Posterior vena cava (tissue), 2 donors: ENCODE results near the gene HOXA9. TPM values are rescaled to one million over a fixed set of nuclear protein-coding genes. Genes with fewer than 3 reads are reported as not detected.
A peak's percentile ranks its signal among the peaks of the same experiment; 100 is the strongest.

ENCODE experiments used
- DNase-seq: peaks from one replicate; pipeline ENCODE4 v3.0.0-alpha.2; 2020; ENCODE audit warnings: low spot score
- intact Hi-C, 2 donors: fragments of 100-400 bp; cut with DNase I; formaldehyde crosslinking; loops; one replicate each; pipeline versions ENCODE4 v1.14.1 to v1.14.2; 2022 to 2023
- microRNA-seq, 2 donors: library from miRNA; unstranded; fragments of <30 nt; microRNA quantifications; one replicate each; pipeline ENCODE4 v1.2.0, GENCODE V29; 2020 to 2021; ENCODE audit warnings: borderline microRNAs expressed in 2 of 2
- total RNA-seq, 2 donors: library from RNA; stranded (reverse); fragmentation: NEBNext Ultra II Directional; extraction: Animal tissue kit (Norgen Biotek cat#: 25700); gene quantifications; one replicate each; pipeline ENCODE4 v1.2.1, GENCODE V29; 2021
- donor health status: DM: yes; HTN: yes; CAD: no.
- donor health status: DM: yes; HTN: yes; CAD: no.

HOXA9 gene
- total RNA-seq, 2 donors from 2014 or later: 7.4 TPM

DNA sequence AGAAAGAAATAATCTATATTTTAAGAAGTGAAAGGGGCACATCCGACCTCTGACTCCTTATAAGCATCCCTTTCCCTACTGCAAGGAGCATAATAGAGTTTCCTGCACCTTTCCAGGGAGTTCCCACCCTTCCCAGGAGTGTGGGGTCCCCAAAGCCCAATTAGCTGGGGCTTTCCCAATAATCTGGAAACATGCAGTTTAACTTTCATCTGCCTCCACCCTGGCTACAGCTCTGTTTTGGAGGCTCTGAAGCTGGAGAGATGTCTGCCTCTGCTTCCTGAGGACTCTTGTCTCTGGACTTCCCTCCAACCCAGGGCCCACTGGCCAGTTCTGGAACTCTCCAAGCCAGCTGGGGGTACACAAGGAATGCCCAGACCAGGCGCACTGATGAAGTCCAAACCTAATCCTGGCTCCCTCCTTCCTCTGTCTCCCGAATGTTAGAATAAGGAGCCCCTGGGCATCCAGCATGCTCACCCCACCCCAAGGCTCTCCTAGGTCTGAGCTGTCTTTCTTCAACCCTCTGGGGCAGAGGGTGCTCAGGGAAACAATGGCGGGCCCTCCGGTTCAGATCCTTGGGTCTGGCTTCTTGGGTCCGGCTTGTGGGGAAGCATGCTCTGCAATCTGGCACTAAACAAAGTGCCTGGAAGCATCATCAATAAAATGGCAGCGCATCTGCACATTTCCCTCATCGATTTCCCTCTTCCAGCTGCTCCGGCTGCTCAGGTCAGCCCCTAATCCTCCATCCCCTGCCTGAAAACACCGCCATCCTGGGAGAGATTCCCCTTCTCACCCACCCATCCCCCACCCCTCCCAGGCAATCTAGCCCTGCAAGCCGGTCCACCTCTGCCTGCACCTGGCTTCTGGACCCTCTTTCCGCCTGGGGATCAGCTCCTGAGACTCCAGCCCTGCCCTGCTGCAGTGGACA, 48.1 kb downstream of the HOXA9 start:
- no peak for DNase-seq
- intact Hi-C loops: no loop called here

DNA sequence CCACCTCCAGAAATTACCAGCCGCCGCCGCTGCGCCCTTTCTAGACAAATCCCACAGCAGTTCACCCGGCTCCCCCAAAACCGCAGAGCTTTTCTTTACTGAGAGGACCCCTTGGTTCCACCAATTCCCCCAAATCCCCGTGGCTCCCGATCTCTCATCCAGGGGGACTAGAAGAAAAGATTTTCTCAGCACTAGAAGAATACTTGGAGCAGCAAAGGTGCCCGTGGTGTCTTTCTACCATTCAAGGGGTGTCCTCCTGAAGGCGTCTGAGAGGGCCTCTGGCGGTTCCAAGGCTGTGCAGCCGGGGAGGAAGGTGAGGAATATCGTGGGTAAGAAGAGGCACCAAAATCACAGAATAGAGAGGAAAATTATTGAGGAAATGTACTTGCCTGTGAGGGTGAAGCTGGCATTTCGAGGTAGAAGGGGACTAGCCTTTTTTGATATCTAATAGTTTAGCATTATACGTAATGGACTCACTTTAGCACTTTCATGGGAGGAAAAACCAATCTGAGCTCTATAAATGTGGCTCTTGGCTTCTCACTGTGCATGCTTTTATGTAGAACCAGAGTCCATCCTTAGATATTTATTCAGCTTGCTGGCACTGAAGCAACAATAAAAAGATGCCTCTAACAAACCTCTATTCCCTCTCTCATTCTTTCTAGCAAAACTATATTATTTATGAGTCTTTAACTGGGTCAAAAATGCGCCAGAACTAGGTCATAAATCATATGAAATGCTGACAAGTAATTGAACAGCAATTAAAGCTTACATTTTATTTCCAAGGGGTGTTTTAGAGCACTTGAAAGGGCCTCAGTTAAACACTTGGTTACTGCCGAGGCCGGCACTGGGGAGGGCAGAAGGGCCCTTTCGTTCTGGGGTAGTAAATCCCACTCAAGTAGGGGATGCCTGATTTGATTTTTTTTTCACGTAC, 49.0 kb downstream of the HOXA9 start:
- no peak for DNase-seq
- intact Hi-C loops: no loop called here

DNA sequence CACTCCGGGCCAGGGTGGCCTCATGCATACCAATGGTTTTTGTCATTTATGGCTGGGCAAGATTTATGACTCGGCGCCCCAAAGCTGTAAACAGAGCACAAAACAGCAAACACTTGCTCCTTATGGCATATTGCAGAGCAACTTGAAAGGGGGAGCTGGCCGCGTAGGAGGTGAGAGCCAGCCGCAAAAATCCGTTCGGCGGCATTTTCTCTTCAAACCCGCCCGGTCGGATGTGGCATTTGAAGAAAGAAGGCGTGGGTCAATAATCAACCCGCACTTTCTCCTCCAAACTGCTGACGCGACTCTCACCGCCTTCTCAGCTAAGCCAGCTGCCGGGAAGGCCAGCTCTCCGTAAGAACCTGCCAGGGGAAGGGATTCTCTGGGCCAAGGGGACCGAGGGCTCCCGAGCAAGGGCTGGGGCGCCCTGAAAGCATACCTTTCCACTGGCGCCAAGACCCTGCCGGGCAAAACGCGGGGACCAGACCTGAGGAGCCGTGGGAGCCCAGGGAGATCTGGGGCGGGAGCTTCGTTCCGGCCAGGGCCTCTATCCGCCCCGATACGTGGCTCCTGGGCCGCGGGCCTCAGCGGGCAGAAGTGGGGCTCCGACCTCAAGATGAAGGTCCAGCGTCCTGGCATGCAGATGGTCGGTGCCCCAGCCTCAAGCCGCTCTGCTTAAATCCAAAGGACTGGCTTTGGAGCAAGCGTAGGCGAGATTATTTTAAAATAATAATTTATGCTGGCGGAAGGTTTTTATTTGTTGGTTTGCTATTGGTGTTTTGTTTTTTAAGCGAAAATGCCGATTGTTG, 49.9 kb downstream of the HOXA9 start:
- peak; percentile 85 for DNase-seq
- intact Hi-C loops: no loop called here

DNA sequence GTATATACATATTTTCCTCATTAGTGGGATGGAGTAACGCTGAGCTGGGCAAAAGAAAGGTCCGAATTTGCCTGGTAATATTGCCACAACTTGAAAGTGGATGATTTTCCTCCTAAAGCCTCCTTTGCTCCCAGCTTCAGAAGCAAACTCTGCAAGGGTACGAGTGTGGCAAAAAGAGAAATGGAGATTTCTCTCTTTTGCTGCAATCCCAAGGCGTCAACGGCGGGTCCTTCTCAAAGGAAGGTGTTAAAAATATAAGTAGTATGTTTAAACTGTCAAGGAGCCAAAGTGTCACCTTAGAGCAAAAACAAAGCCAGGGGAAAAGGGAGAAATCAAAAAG, 50.5 kb downstream of the HOXA9 start:
- no peak for DNase-seq
- intact Hi-C loops: no loop called here

DNA sequence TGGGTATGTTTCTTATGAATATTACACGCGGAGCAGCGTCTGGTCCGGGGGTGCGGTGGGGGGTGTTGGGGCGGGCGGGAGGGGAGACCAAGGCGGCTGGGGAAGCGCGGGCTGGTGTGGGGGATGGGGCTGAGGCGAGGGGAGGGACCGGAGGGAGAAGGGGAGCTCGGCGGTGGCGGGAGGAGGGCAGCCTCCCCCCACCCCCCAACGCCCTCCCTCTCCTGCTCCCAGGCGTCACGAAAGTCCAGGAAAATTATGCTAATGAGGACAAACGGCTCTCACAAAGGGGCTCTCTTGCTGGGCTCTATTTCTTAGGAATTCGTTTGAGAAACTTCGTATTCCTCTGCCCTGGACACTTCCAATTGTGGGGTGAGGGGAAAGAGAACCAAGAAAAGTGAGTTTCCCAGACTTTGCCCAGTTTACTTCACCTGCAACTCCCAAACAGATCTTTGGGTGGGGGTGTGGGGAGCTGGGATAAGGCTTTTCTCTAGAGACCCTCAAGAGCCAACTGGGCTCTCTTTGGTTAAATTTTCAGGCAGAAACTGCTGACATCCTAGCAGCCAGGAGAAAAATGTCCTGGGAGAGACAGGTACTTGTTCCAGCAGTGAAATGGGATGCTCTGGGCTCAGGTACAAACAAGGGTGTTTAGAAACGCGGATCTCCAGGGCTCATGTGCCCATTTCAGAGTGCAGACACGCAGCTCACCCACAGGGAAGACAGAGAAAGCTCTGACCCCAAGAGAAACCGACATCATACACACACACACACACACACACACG, 51.2 kb downstream of the HOXA9 start:
- intact Hi-C loops: no loop called here
- peak; percentile 87 for DNase-seq

DNA sequence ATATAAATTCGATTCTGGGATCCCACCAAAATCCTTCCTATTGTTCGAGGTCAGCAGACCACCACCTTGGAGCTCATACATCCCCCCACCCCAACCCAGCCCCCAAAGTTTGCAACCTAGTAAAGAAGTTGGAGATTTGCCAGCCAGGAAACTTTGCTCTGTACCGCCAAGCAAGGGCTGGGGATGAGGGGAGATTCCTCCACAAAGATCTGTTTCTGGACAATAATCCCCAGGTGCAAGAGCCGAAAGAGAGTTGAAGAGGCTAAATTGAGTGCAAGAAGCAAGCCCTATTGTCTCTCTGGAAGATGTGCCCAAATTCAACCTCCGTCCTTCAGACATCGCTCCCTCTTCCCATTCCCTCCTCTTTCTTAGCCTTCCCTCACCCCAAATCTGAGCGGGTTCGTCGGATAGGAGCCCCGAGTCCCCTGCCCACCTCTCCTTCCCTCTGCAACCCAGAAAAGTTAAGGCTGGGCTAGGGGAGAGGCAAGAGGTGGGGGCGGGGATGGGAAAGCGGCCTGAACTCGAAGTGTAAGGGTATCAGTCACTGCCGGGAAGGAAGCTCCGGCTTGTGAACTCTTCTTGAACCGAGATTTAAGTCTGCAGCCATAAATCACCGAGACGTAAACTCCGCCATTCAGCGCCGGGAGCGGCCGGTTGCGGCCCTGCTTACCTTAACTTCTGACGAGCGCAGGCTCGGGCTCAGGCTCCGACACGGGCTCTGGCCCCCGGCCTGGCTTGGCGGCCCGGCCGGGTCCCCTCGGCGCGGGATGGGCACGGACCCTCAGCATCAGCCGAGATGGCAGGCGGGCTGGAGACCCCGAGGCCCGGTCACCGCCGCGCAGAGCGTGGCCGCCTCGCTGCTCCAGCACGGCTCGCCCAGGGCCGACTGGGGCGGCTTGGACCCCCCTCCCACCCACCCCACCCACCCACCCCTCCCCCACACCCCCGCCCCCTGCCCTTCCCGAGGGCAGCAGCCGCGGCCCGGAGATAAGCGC, 52.1 kb downstream of the HOXA9 start:
- DNase-seq: peak; percentile 93
- intact Hi-C loops: no loop called here

Small RNA genes lying within 50 kb of the gene (microRNA-seq; reads per million reads assigned to microRNA genes)
- 2,220 to 2,723 reads per million in 2 donors for gene MIR196B

Other genes starting within 250 kb of the HOXA9 start
- under 1 TPM; 0.71 to 0.97 TPM for gene HOXA1, start 69.5 kb downstream of the HOXA9 start, total RNA-seq
- 1 to 10 TPM; 1.3 to 2.0 TPM for gene HOXA2, start 62.9 kb downstream of the HOXA9 start, total RNA-seq
- 1 to 10 TPM; 6.2 to 9.5 TPM for gene HOXA4, start 34.8 kb downstream of the HOXA9 start, total RNA-seq
- 10 to 100 TPM; 11.3 to 17.6 TPM for gene HOXA5, start 21.9 kb downstream of the HOXA9 start, total RNA-seq
- gene HOXA6, start 17.8 kb downstream of the HOXA9 start, total RNA-seq: 1 to 10 TPM; 8.6 to 9.1 TPM
- gene HOXA3, start 13.0 kb downstream of the HOXA9 start, total RNA-seq: 1 to 10 TPM; 7.2 to 9.3 TPM
- 1 to 10 TPM; 6.2 to 6.7 TPM for gene HOXA7, start 8.9 kb downstream of the HOXA9 start, total RNA-seq
- 1 to 10 TPM; 8.9 to 9.2 TPM for gene HOXA10, start 8.8 kb upstream of the HOXA9 start, total RNA-seq
- 1 to 10 TPM in 1 of 2 donors, under 1 TPM in 1; 0.51 to 1.1 TPM for gene HOXA11, start 19.7 kb upstream of the HOXA9 start, total RNA-seq
- under 1 TPM in 1 of 2 donors, not detected in 1; 0.14 TPM for gene HOXA13, start 34.6 kb upstream of the HOXA9 start, total RNA-seq
- not detected for gene EVX1, start 77.3 kb upstream of the HOXA9 start, total RNA-seq